Naive thymus-derived CD8-positive, alpha-beta T cell (primary cell): ENCODE measurements around the gene SLC7A8. TPM values are rescaled to one million over a fixed set of nuclear protein-coding genes. Genes with fewer than 3 reads are reported as not detected.
A peak's percentile ranks its signal among the peaks of the same experiment; 100 is the strongest.

Experiments used
- ATAC-seq, 2 donors: fragments of 150-1000 bp; cut with Tn5 transposase in 1 of 2; sonication (Bioruptor Pico), chemical (Tn5 transposase) in 1 of 2; 1 replicate in 1 of 2; 2 replicates in 1 of 2; pipeline ENCODE4 v1.10.0; 2021; ENCODE audit warnings: mild to moderate bottlenecking in 2 of 2, moderate library complexity in 2 of 2
- POLR2A ChIA-PET: fragments of 350-600 bp; sonication (Branson Sonifier 250); formaldehyde crosslinking; loops from one replicate; lab custom pipeline; 2021; ENCODE audit warnings: antibody characterized with exemption; lab: Charles Lee
- DNase-seq, 10 donors: peaks; one replicate each; pipeline versions ENCODE4 v3.0.0 to v3.0.0-alpha.2; 2020 to 2022
- H3K27ac Mint-ChIP-seq, 10 donors: one replicate each; pipeline ENCODE4 v1.8.0; 2020 to 2022; ENCODE audit warnings: mild to moderate bottlenecking in 10 of 10, mixed read lengths in 10 of 10, moderate library complexity in 4 of 10, inconsistent platforms in 1 of 10
- H3K27me3 Mint-ChIP-seq, 5 donors: one replicate each; pipeline ENCODE4 v1.8.0; 2021 to 2022; ENCODE audit warnings: mixed read lengths in 5 of 5
- H3K36me3 Mint-ChIP-seq, 3 donors: one replicate each; pipeline ENCODE4 v1.8.0; 2020 to 2022; ENCODE audit warnings: mixed read lengths in 3 of 3, mild to moderate bottlenecking in 2 of 3, inconsistent platforms in 1 of 3
- H3K4me1 Mint-ChIP-seq, 4 donors: one replicate each; pipeline ENCODE4 v1.8.0; 2021 to 2022; ENCODE audit warnings: mixed read lengths in 4 of 4
- H3K4me3 Mint-ChIP-seq, 10 donors: one replicate each; pipeline ENCODE4 v1.8.0; 2020 to 2022; ENCODE audit warnings: mild to moderate bottlenecking in 10 of 10, mixed read lengths in 10 of 10, moderate library complexity in 6 of 10, inconsistent platforms in 1 of 10
- H3K9me3 Mint-ChIP-seq, 9 donors: one replicate each; pipeline ENCODE4 v1.8.0; 2020 to 2022; ENCODE audit warnings: mixed read lengths in 9 of 9, mild to moderate bottlenecking in 3 of 9, inconsistent platforms in 1 of 9, moderate library complexity in 1 of 9
- polyA plus RNA-seq, 3 donors: library from polyadenylated mRNA; unstranded; fragments of 300-500 nt; fragmentation: Illumina TruSeq; gene quantifications; one replicate each; pipeline ENCODE4 v1.2.3, GENCODE V29; 2021
- total RNA-seq, 8 experiments: library from RNA in 2 of 8; stranded (reverse) in 2 of 8; gene quantifications; one replicate each; pipeline ENCODE4 v1.2.3 and lab custom pipeline; 2021 to 2026

Gene SLC7A8
- total and polyA plus RNA-seq, 5 experiments from 2014 or later = 4.0 to 12.8 (median 7.9) TPM

GRCh38 chr14:23168246-23168645 lies 15.2 kb downstream of the SLC7A8 start:
- no peaks in the 10 kb centered on the region for H3K27me3 Mint-ChIP-seq
- H3K4me1 Mint-ChIP-seq = peaks cover 12 to 61% (median 38%) of the 10 kb centered on the region in 4 donors
- peak overlapping the region in 3 of 10 donors; percentile 4 to 38 (median 15) for H3K27ac Mint-ChIP-seq
- ATAC-seq (no peak), DNase-seq (no peak)
- POLR2A ChIA-PET = no interaction called here
- H3K36me3 Mint-ChIP-seq = peaks cover 0 to 1% (median 0%) of the 10 kb centered on the region in 3 donors
- no peaks in the 10 kb centered on the region for H3K9me3 Mint-ChIP-seq
- H3K4me3 Mint-ChIP-seq = no peak overlapping the region

GRCh38 chr14:23167116-23167847 lies 16.2 kb downstream of the SLC7A8 start:
- Mint-ChIP-seq H3K36me3 (peaks cover 0 to 1% (median 0%) of the 10 kb centered on the region in 3 donors), H3K9me3 (no peaks in the 10 kb centered on the region), H3K4me1 (peaks cover 6 to 61% (median 38%) of the 10 kb centered on the region in 4 donors), H3K27ac (peak overlapping the region in 3 of 10 donors; percentile 4 to 35 (median 17)), H3K4me3 (no peak overlapping the region), H3K27me3 (no peaks in the 10 kb centered on the region)
- DNase-seq (no peak), ATAC-seq (no peak)
- POLR2A ChIA-PET = interaction anchor here (0.5 kb wide), 1 partner anchor 41 kb away, joined by 5 read pairs; no protein-coding TSS in a partner anchor

GRCh38 chr14:23164949-23165348 lies 18.5 kb downstream of the SLC7A8 start:
- POLR2A ChIA-PET = no interaction called here
- H3K27me3 Mint-ChIP-seq = no peaks in the 10 kb centered on the region
- peaks cover 0 to 1% (median 0%) of the 10 kb centered on the region in 3 donors for H3K36me3 Mint-ChIP-seq
- no peaks in the 10 kb centered on the region for H3K9me3 Mint-ChIP-seq
- no peak overlapping the region for H3K4me3 Mint-ChIP-seq
- DNase-seq (no peak), ATAC-seq (no peak)
- H3K4me1 Mint-ChIP-seq = peaks cover 9 to 48% (median 30%) of the 10 kb centered on the region in 4 donors
- H3K27ac Mint-ChIP-seq = no peak overlapping the region

GRCh38 chr14:23164250-23164649 lies 19.2 kb downstream of the SLC7A8 start:
- Mint-ChIP-seq H3K36me3 (peaks cover 0 to 1% (median 0%) of the 10 kb centered on the region in 3 donors), H3K27me3 (no peaks in the 10 kb centered on the region), H3K4me3 (no peak overlapping the region), H3K9me3 (no peaks in the 10 kb centered on the region), H3K27ac (peak overlapping the region in 8 of 10 donors; percentile 14 to 86 (median 62)), H3K4me1 (peaks cover 9 to 42% (median 28%) of the 10 kb centered on the region in 4 donors)
- ATAC-seq (no peak), DNase-seq (no peak)
- POLR2A ChIA-PET = no interaction called here

GRCh38 chr14:23163830-23164229 lies 19.6 kb downstream of the SLC7A8 start:
- Mint-ChIP-seq H3K27ac (peak overlapping the region in 7 of 10 donors; percentile 27 to 86 (median 79)), H3K36me3 (peaks cover 0 to 1% (median 0%) of the 10 kb centered on the region in 3 donors), H3K9me3 (no peaks in the 10 kb centered on the region), H3K4me3 (no peak overlapping the region), H3K27me3 (no peaks in the 10 kb centered on the region), H3K4me1 (peaks cover 9 to 42% (median 28%) of the 10 kb centered on the region in 4 donors)
- no peak for ATAC-seq
- POLR2A ChIA-PET = no interaction called here
- no peak for DNase-seq

GRCh38 chr14:23162800-23163199 lies 20.7 kb downstream of the SLC7A8 start:
- Mint-ChIP-seq H3K27me3 (no peaks in the 10 kb centered on the region), H3K9me3 (no peaks in the 10 kb centered on the region), H3K4me3 (peak overlapping the region in 9 of 10 donors; percentile 16 to 81 (median 66)), H3K36me3 (peaks cover 0 to 1% (median 0%) of the 10 kb centered on the region in 3 donors), H3K27ac (peak overlapping the region in 9 of 10 donors; percentile 65 to 97 (median 86)), H3K4me1 (peaks cover 9 to 34% (median 28%) of the 10 kb centered on the region in 4 donors)
- POLR2A ChIA-PET = interaction anchor here (0.5 to 1.3 kb wide), 5 partner anchors 14 to 137 kb away, joined by 3 to 6 read pairs (median 3); no protein-coding TSS in a partner anchor
- DNase-seq (peak in 1 of 10 donors; percentile 25), ATAC-seq (no peak)

GRCh38 chr14:23162005-23162404 lies 21.5 kb downstream of the SLC7A8 start:
- peaks cover 0 to 1% (median 0%) of the 10 kb centered on the region in 3 donors for H3K36me3 Mint-ChIP-seq
- no peaks in the 10 kb centered on the region for H3K9me3 Mint-ChIP-seq
- ATAC-seq = no peak
- no peak for DNase-seq
- H3K27ac Mint-ChIP-seq = peak overlapping the region; percentile 65 to 97 (median 87)
- H3K27me3 Mint-ChIP-seq = no peaks in the 10 kb centered on the region
- POLR2A ChIA-PET = interaction anchor here (0.6 to 1.5 kb wide), 3 partner anchors 11 to 581 kb away, joined by 3 to 5 read pairs (median 3); no protein-coding TSS in a partner anchor
- H3K4me3 Mint-ChIP-seq = peak overlapping the region; percentile 7 to 81 (median 65)
- peaks cover 9 to 34% (median 28%) of the 10 kb centered on the region in 4 donors for H3K4me1 Mint-ChIP-seq

GRCh38 chr14:23160924-23161522 lies 22.4 kb downstream of the SLC7A8 start:
- Mint-ChIP-seq H3K36me3 (peaks cover 0 to 1% (median 0%) of the 10 kb centered on the region in 3 donors), H3K4me1 (peaks cover 11 to 38% (median 30%) of the 10 kb centered on the region in 4 donors), H3K4me3 (peak overlapping the region in 1 of 10 donors; percentile 35), H3K9me3 (no peaks in the 10 kb centered on the region), H3K27ac (peak overlapping the region; percentile 13 to 92 (median 82)), H3K27me3 (no peaks in the 10 kb centered on the region)
- DNase-seq (no peak), ATAC-seq (no peak)
- POLR2A ChIA-PET = interaction anchor here (1.5 kb wide), 1 partner anchor 12 kb away, joined by 5 read pairs; no protein-coding TSS in a partner anchor

GRCh38 chr14:23159532-23159931 lies 23.9 kb downstream of the SLC7A8 start:
- no peaks in the 10 kb centered on the region for H3K27me3 Mint-ChIP-seq
- no peak for DNase-seq
- no peak overlapping the region for H3K27ac Mint-ChIP-seq
- no peak overlapping the region for H3K4me3 Mint-ChIP-seq
- no peaks in the 10 kb centered on the region for H3K9me3 Mint-ChIP-seq
- peaks cover 17 to 43% (median 41%) of the 10 kb centered on the region in 4 donors for H3K4me1 Mint-ChIP-seq
- H3K36me3 Mint-ChIP-seq = peaks cover 0 to 1% (median 0%) of the 10 kb centered on the region in 3 donors
- ATAC-seq = no peak
- POLR2A ChIA-PET = no interaction called here

GRCh38 chr14:23158779-23159178 lies 24.7 kb downstream of the SLC7A8 start:
- ATAC-seq = no peak
- no peaks in the 10 kb centered on the region for H3K9me3 Mint-ChIP-seq
- peaks cover 0 to under 1% (median 0%) of the 10 kb centered on the region in 5 donors for H3K27me3 Mint-ChIP-seq
- no peak for DNase-seq
- no peak overlapping the region for H3K4me3 Mint-ChIP-seq
- POLR2A ChIA-PET = no interaction called here
- H3K36me3 Mint-ChIP-seq = no peaks in the 10 kb centered on the region
- H3K27ac Mint-ChIP-seq = peak overlapping the region in 2 of 10 donors; percentile 7 to 30
- H3K4me1 Mint-ChIP-seq = peaks cover 21 to 47% (median 43%) of the 10 kb centered on the region in 4 donors

GRCh38 chr14:23154964-23155587 lies 28.4 kb downstream of the SLC7A8 start:
- Mint-ChIP-seq H3K27ac (peak overlapping the region in 9 of 10 donors; percentile 38 to 74 (median 66)), H3K36me3 (no peaks in the 10 kb centered on the region), H3K4me1 (peaks cover 16 to 35% (median 28%) of the 10 kb centered on the region in 4 donors), H3K9me3 (no peaks in the 10 kb centered on the region), H3K4me3 (peak overlapping the region in 9 of 10 donors; percentile 37 to 76 (median 60)), H3K27me3 (peaks cover 0 to 4% (median 2%) of the 10 kb centered on the region in 5 donors)
- peak; percentile 35 to 56 for ATAC-seq
- POLR2A ChIA-PET = interaction anchor here (0.5 to 1.5 kb wide), 3 partner anchors 35 to 520 kb away, joined by 3 to 7 read pairs (median 7); no protein-coding TSS in a partner anchor
- DNase-seq = peak in 3 of 10 donors; percentile 15 to 21 (median 17)
